Panc1 (cell line): ENCODE results near the gene AHDC1. TPM values are rescaled to one million over a fixed set of nuclear protein-coding genes. Genes with fewer than 3 reads are reported as not detected.
A peak's percentile ranks its signal among the peaks of the same experiment; 100 is the strongest.

Source experiments
- ATAC-seq: fragments of 200-7000 bp; cut with Tn5 transposase; 2 replicates; pipeline ENCODE4 v1.9.1; 2020; ENCODE audit warnings: mild to moderate bottlenecking, moderate library complexity
- BruUV-seq: library from RNA; stranded (reverse); fragments of 400-500 nt; replicated peaks from 2 replicates; lab custom pipeline; 2021; lab: Mats Ljungman, UMichigan
- CTCF ChIA-PET: fragments of 300-600 bp; sonication (Branson Sonifier 250); formaldehyde crosslinking; loops from one replicate; lab custom pipeline; 2022; ENCODE audit warnings: antibody characterized with exemption; lab: Charles Lee
- POLR2A ChIA-PET: fragments of 300-600 bp; sonication (Branson Sonifier 250); formaldehyde crosslinking; loops from one replicate; lab custom pipeline; 2022; ENCODE audit warnings: antibody characterized with exemption; lab: Charles Lee
- DNase-seq: peaks from one replicate; pipeline ENCODE4 v3.0.0-alpha.2; 2010; ENCODE audit warnings: low read depth, low spot score
- H3K27ac ChIP-seq: 2 replicates; pipeline ENCODE4 v1.5.1; 2011; ENCODE audit warnings: mild to moderate bottlenecking, low read length, inconsistent platforms
- H3K27me3 ChIP-seq: fragments of 200-500 bp; sonication (Bioruptor generic); 2 replicates; pipeline ENCODE4 v1.6.0; 2014; ENCODE audit warnings: low read length, inconsistent platforms; ENCODE audit not compliant: control insufficient read depth, insufficient read depth
- H3K36me3 ChIP-seq: fragments of 200-500 bp; sonication (Bioruptor generic); 2 replicates; pipeline ENCODE4 v1.5.1; 2014; ENCODE audit warnings: inconsistent platforms, mild to moderate bottlenecking, low read length, moderate library complexity; ENCODE audit not compliant: control insufficient read depth, insufficient read depth
- H3K4me1 ChIP-seq: 2 replicates; pipeline ENCODE4 v1.5.1; 2011; ENCODE audit warnings: inconsistent platforms, mild to moderate bottlenecking, low read length, moderate library complexity; ENCODE audit not compliant: control insufficient read depth, insufficient read depth
- H3K4me3 ChIP-seq, 2 experiments: 2 replicates each; pipeline ENCODE4 v1.5.1; 2011 to 2012; ENCODE audit warnings: low read depth in 2 of 2, low read length in 2 of 2, mild to moderate bottlenecking in 2 of 2, inconsistent platforms in 1 of 2, moderate library complexity in 1 of 2
- H3K9me3 ChIP-seq: fragments of 200-500 bp; sonication (Bioruptor generic); 2 replicates; pipeline ENCODE4 v1.5.1; 2014; ENCODE audit warnings: low read depth, mild to moderate bottlenecking, inconsistent platforms, low read length, moderate library complexity; ENCODE audit not compliant: control insufficient read depth, insufficient read depth
- CTCF ChIP-seq: fragments of 450-650 bp; IDR thresholded peaks from 2 replicates; pipeline ENCODE4 v1.5.1; 2017; ENCODE audit warnings: mild to moderate bottlenecking
- POLR2AphosphoS5 ChIP-seq: IDR thresholded peaks from 2 replicates; pipeline ENCODE4 v1.6.1; 2012; ENCODE audit warnings: mild to moderate bottlenecking, low read depth, low read length, moderate library complexity
- REST ChIP-seq, 2 experiments: IDR thresholded peaks; 2 replicates each; pipeline ENCODE4 v1.6.1; 2011 to 2012; ENCODE audit warnings: low read depth in 2 of 2, control low read depth in 1 of 2, low read length in 1 of 2, mild to moderate bottlenecking in 1 of 2, moderate library complexity in 1 of 2; ENCODE audit not compliant: insufficient read depth in 1 of 2
- SIN3A ChIP-seq: IDR thresholded peaks from 2 replicates; pipeline ENCODE4 v1.6.1; 2012; ENCODE audit warnings: low read depth, mild to moderate bottlenecking, low read length, moderate library complexity, borderline replicate concordance; ENCODE audit not compliant: insufficient read depth
- TCF7L2 ChIP-seq: IDR thresholded peaks from 2 replicates; pipeline ENCODE4 v1.6.1; 2011; ENCODE audit warnings: mild to moderate bottlenecking, low read depth, low read length, inconsistent platforms
- in situ Hi-C: cut with HindIII; loops from 2 replicates; pipeline ENCODE4 v1.10.0; 2016; ENCODE audit warnings: low sequenced_read_pairs, low pct_unique_long_range_greater_than_20kb
- intact Hi-C: fragments of 100-400 bp; cut with micrococcal nuclease; formaldehyde crosslinking; loops from one replicate; pipeline ENCODE4 v1.10.0; 2022; ENCODE audit not compliant: unreplicated experiment
- total RNA-seq: library from RNA; stranded (reverse); gene quantifications from one replicate; pipeline ENCODE4 v1.2.1, GENCODE V29; 2021; ENCODE audit not compliant: unreplicated experiment

AHDC1 gene
- total RNA-seq, 1 experiment from 2014 or later, result 47.1 TPM

- intact Hi-C loops (loop anchor here (10.0 kb wide), 1 partner anchor 75 kb away; no protein-coding TSS in a partner anchor), in situ Hi-C loops (no loop called here)
- POLR2A ChIA-PET, result no interaction called here
Measured at GRCh38 chr1:27489973-27490741, 113.8 kb downstream of the AHDC1 start, which contains the start of gene WASF2. Gene WASF2 (minus strand): TSS chr1:27490167. CDS start chr1:27428890, 61,277 bp downstream.

More at GRCh38 chr1:27489973-27490741, 113.8 kb downstream of the AHDC1 start, which contains the start of gene WASF2:
- Histone ChIP-seq H3K36me3 (peaks cover 4% of the 10 kb centered on the region; the same call in 1 of the 2 replicates), H3K27ac (peak within 1 kb of the TSS; percentile 99), H3K4me1 (peaks cover 25% of the 10 kb centered on the region), H3K4me3 (peak within 1 kb of the TSS; percentile 93 to 100), H3K9me3 (no peaks in the 10 kb centered on the region), H3K27me3 (no peaks in the 10 kb centered on the region)
- ATAC-seq (peak; percentile 94), DNase-seq (peak; percentile 91)
- CTCF ChIA-PET, result interaction anchor here (0.6 to 1.2 kb wide), 4 partner anchors 21 to 115 kb away, joined by 3 to 4 read pairs (median 3); no protein-coding TSS in a partner anchor
- TF ChIP-seq CTCF (no peak), TCF7L2 (peak; percentile 64), SIN3A (peak; percentile 74; the same call in 1 of the 2 replicates), POLR2AphosphoS5 (peak; percentile 77), REST (IDR thresholded peaks at IDR 0.05; ENCODE audit: insufficient read depth in 1 of 2, low read depth in 2 of 2, low read length in 1 of 2) (0 out of 4 replicates have a peak, but pooled peaks of 1 of the 2 experiments have one; percentile 6)
- BruUV-seq, result no TSS peak
